ENCODE data around the gene MARCHF10. TPM values are rescaled to one million over a fixed set of nuclear protein-coding genes. Genes with fewer than 3 reads are reported as not detected.

MARCHF10 gene
- total and polyA plus RNA-seq, 2 of the 13 experiments (the other 11 are each of a cell fraction or from before 2014, with no cell fraction given) = not detected

- ATAC-seq (no peak), FAIRE-seq (no peak), DNase-seq (ENCODE audit: low spot score) (no peak)
- intact Hi-C loops (cut with micrococcal nuclease; ENCODE audit: unreplicated experiment) = no loop called here
- Histone ChIP-seq H3K9ac (ENCODE audit: insufficient read depth, low read depth, low read length) (no peak overlapping the region), H3K27me3 (ENCODE audit: control insufficient read depth in 1 of 2, insufficient read depth in 2 of 2, low read length in 2 of 2) (peaks cover 0 to 17% of the 10 kb centered on the region in 2 experiments; a peak in 2 of 5 replicates), H3K4me2 (ENCODE audit: low read depth, low read length) (no peak overlapping the region), H3K9me3 (ENCODE audit: low read length) (no peaks in the 10 kb centered on the region), H3K4me3 (replicated peaks in 1 of 3; ENCODE audit: insufficient read depth in 1 of 3, low read depth in 2 of 3, low read length in 3 of 3) (no peak overlapping the region), H3K36me3 (replicated peaks in 1 of 2; ENCODE audit: control insufficient read depth in 1 of 2, insufficient read depth in 2 of 2, low read length in 2 of 2) (no peaks in the 10 kb centered on the region), H3K27ac (ENCODE audit: extremely low read length, insufficient read depth, low read length) (no peak overlapping the region), H4K20me1 (ENCODE audit: insufficient read depth, low read length) (no peaks in the 10 kb centered on the region), H3K79me2 (ENCODE audit: insufficient read depth, low read length) (no peaks in the 10 kb centered on the region), H3K4me1 (ENCODE audit: insufficient read depth, low read length) (no peaks in the 10 kb centered on the region), H2AFZ (ENCODE audit: low read length) (no peak overlapping the region)
- in situ Hi-C loops (cut with HindIII; ENCODE audit: extremely low pct_ligation_motif_present, low pct_unique_long_range_greater_than_20kb) = no loop called here
- POLR2A ChIA-PET = no interaction called here
- CTCF ChIA-PET (ENCODE audit: low intra/inter-chr PET ratio, low total read pairs) = no interaction called here
- BruUV-seq (replicated peaks) = no TSS peak
- 13% methylated on average over 6 of the region's 6 CpGs for WGBS (ENCODE audit: low lambda C conversion rate)
- TF ChIP-seq ZNF232 (CRISPR knock-in tag; IDR thresholded peaks at IDR 0.05; ENCODE audit: borderline replicate concordance) (no peak), ZNF326 (CRISPR knock-in tag; IDR thresholded peaks at IDR 0.05; ENCODE audit: borderline replicate concordance) (no peak), NCOA1 (CRISPR knock-in tag; IDR thresholded peaks at IDR 0.05) (no peak), ZNF615 (CRISPR knock-in tag; IDR thresholded peaks at IDR 0.05; ENCODE audit: borderline replicate concordance) (no peak), CEBPB (IDR thresholded peaks at IDR 0.05; ENCODE audit: borderline replicate concordance, low read depth, low read length) (no peak), U2AF2 (IDR thresholded peaks at IDR 0.05; ENCODE audit: low read depth, low read length) (no peak), THRA (CRISPR knock-in tag; IDR thresholded peaks at IDR 0.05; ENCODE audit: borderline replicate concordance) (no peak), ZSCAN12 (CRISPR knock-in tag; IDR thresholded peaks at IDR 0.05) (no peak), HNRNPK (IDR thresholded peaks at IDR 0.05; ENCODE audit: low read depth, low read length, poor library complexity, severe bottlenecking) (no peak), KLF6 (CRISPR knock-in tag; IDR thresholded peaks at IDR 0.05) (no peak), ZMYM2 (CRISPR knock-in tag; IDR thresholded peaks at IDR 0.05) (no peak), ZNF225 (CRISPR knock-in tag; IDR thresholded peaks at IDR 0.05) (no peak), RBM39 (IDR thresholded peaks at IDR 0.05; ENCODE audit: low read depth, low read length, poor library complexity, severe bottlenecking) (no peak)
- TF ChIP-seq, protein P1, sequence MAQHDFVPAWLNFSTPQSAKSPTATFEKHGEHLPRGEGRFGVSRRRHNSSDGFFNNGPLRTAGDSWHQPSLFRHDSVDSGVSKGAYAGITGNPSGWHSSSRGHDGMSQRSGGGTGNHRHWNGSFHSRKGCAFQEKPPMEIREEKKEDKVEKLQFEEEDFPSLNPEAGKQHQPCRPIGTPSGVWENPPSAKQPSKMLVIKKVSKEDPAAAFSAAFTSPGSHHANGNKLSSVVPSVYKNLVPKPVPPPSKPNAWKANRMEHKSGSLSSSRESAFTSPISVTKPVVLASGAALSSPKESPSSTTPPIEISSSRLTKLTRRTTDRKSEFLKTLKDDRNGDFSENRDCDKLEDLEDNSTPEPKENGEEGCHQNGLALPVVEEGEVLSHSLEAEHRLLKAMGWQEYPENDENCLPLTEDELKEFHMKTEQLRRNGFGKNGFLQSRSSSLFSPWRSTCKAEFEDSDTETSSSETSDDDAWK (CRISPR knock-in tag; IDR thresholded peaks at IDR 0.05) = no peak
- TF ChIP-seq, protein P2, sequence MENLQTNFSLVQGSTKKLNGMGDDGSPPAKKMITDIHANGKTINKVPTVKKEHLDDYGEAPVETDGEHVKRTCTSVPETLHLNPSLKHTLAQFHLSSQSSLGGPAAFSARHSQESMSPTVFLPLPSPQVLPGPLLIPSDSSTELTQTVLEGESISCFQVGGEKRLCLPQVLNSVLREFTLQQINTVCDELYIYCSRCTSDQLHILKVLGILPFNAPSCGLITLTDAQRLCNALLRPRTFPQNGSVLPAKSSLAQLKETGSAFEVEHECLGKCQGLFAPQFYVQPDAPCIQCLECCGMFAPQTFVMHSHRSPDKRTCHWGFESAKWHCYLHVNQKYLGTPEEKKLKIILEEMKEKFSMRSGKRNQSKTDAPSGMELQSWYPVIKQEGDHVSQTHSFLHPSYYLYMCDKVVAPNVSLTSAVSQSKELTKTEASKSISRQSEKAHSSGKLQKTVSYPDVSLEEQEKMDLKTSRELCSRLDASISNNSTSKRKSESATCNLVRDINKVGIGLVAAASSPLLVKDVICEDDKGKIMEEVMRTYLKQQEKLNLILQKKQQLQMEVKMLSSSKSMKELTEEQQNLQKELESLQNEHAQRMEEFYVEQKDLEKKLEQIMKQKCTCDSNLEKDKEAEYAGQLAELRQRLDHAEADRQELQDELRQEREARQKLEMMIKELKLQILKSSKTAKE (CRISPR knock-in tag; IDR thresholded peaks at IDR 0.05; ENCODE audit: borderline replicate concordance) = no peak
- TF ChIP-seq, protein P3, sequence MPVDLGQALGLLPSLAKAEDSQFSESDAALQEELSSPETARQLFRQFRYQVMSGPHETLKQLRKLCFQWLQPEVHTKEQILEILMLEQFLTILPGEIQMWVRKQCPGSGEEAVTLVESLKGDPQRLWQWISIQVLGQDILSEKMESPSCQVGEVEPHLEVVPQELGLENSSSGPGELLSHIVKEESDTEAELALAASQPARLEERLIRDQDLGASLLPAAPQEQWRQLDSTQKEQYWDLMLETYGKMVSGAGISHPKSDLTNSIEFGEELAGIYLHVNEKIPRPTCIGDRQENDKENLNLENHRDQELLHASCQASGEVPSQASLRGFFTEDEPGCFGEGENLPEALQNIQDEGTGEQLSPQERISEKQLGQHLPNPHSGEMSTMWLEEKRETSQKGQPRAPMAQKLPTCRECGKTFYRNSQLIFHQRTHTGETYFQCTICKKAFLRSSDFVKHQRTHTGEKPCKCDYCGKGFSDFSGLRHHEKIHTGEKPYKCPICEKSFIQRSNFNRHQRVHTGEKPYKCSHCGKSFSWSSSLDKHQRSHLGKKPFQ (CRISPR knock-in tag; IDR thresholded peaks at IDR 0.05; ENCODE audit: insufficient replicate concordance) = no peak
These were observed 46.1 kb upstream of the MARCHF10 start for GRCh38 chr17:62854098-62854680.
